Type B pancreatic cell (in vitro differentiated cells): ENCODE measurements around the gene TPD52L3. TPM values are rescaled to one million over a fixed set of nuclear protein-coding genes. Genes with fewer than 3 reads are reported as not detected.

Experiments
- DNase-seq: peaks from one replicate; pipeline ENCODE4 v3.0.0; 2021; ENCODE audit warnings: mixed read lengths; ENCODE audit not compliant: unreplicated experiment; ENCODE audit errors: extremely low spot score
- H3K27ac Mint-ChIP-seq: 2 replicates; pipeline ENCODE4 v1.8.0; 2021; ENCODE audit warnings: mild to moderate bottlenecking, mixed read lengths
- H3K27me3 Mint-ChIP-seq: 2 replicates; pipeline ENCODE4 v1.8.0; 2021; ENCODE audit warnings: mixed read lengths
- H3K36me3 Mint-ChIP-seq: 2 replicates; pipeline ENCODE4 v1.8.0; 2021; ENCODE audit warnings: mixed read lengths
- H3K4me1 Mint-ChIP-seq: one replicate; pipeline ENCODE4 v1.8.0; 2021; ENCODE audit warnings: mixed read lengths; ENCODE audit not compliant: unreplicated experiment
- H3K4me3 Mint-ChIP-seq: 2 replicates; pipeline ENCODE4 v1.8.0; 2021; ENCODE audit warnings: mild to moderate bottlenecking, mixed read lengths
- H3K9me3 Mint-ChIP-seq: 2 replicates; pipeline ENCODE4 v1.8.0; 2021; ENCODE audit warnings: mixed read lengths
- total RNA-seq: library from RNA; stranded (reverse); gene quantifications from 2 replicates; pipeline ENCODE4 v1.2.1, GENCODE V29; 2021; ENCODE audit warnings: low replicate concordance
- TF ChIP-seq, protein P1 (sequence below): fragments of 200-600 bp; sonication (generic); conservative IDR thresholded peaks from 2 replicates; pipeline ENCODE4 v1.5.0; 2021; ENCODE audit warnings: antibody characterized with exemption, mild to moderate bottlenecking

Gene TPD52L3
- total RNA-seq, 1 donor from 2014 or later = not detected

DNA sequence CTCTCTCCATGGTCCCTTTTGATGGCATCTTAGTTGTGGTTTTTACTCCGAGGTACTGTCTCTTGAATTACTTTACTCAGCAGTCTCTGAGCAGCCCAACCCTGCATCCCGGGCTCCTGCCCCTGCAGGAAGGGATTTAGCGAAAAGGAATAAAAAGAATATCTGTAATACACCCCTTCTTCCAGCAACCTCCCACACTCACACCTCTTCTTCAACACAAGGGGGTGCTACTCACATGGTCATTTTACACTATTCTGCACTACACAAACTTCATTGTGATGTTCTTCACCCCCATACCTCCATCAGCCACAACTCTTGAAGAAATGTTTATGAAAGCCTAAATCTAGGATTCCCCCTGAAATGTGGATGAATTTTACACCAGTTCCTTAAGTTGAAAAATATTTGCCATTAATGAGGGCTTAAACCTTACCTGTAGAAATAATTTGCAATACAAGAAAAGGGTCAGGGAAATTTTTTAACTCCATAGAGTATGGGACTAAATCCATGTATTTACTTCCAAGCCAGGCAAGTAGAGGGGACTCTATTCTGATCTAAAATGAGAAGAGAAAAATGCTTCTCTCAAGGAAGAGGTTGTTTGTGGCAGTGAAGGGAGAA, 26.0 kb downstream of the TPD52L3 start:
- Mint-ChIP-seq H3K4me3 (no peak overlapping the region), H3K36me3 (no peaks in the 10 kb centered on the region), H3K4me1 (peaks cover 4% of the 10 kb centered on the region), H3K27ac (peak overlapping the region; percentile 46), H3K27me3 (peaks cover 3% of the 10 kb centered on the region), H3K9me3 (no peaks in the 10 kb centered on the region)
- TF ChIP-seq, protein P1, sequence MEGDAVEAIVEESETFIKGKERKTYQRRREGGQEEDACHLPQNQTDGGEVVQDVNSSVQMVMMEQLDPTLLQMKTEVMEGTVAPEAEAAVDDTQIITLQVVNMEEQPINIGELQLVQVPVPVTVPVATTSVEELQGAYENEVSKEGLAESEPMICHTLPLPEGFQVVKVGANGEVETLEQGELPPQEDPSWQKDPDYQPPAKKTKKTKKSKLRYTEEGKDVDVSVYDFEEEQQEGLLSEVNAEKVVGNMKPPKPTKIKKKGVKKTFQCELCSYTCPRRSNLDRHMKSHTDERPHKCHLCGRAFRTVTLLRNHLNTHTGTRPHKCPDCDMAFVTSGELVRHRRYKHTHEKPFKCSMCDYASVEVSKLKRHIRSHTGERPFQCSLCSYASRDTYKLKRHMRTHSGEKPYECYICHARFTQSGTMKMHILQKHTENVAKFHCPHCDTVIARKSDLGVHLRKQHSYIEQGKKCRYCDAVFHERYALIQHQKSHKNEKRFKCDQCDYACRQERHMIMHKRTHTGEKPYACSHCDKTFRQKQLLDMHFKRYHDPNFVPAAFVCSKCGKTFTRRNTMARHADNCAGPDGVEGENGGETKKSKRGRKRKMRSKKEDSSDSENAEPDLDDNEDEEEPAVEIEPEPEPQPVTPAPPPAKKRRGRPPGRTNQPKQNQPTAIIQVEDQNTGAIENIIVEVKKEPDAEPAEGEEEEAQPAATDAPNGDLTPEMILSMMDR = peak; percentile 84
- no peak for DNase-seq

DNA sequence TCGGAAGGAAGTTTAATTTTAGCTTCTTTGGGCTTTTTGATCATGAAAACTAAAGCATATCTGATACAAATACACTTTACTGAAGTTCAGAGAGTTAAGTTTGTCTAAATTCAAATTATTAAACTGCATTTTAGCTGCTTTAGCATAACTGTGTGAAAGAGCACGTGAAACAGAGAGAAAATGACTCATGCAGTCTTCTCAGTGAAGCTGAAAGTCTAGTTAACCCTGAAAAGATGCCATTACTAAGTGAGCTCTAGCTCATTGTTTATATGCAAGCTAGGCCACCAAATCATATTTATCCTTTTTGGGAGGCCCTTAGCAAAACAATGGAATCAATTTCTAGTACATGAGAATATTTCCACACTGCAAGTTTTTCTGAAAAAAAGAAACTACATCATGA, 27.6 kb downstream of the TPD52L3 start:
- Mint-ChIP-seq H3K27me3 (peaks cover 3% of the 10 kb centered on the region), H3K4me1 (peaks cover 4% of the 10 kb centered on the region), H3K4me3 (no peak overlapping the region), H3K36me3 (no peaks in the 10 kb centered on the region), H3K9me3 (no peaks in the 10 kb centered on the region), H3K27ac (no peak overlapping the region)
- TF ChIP-seq, protein P1 = no peak
- DNase-seq = no peak

DNA sequence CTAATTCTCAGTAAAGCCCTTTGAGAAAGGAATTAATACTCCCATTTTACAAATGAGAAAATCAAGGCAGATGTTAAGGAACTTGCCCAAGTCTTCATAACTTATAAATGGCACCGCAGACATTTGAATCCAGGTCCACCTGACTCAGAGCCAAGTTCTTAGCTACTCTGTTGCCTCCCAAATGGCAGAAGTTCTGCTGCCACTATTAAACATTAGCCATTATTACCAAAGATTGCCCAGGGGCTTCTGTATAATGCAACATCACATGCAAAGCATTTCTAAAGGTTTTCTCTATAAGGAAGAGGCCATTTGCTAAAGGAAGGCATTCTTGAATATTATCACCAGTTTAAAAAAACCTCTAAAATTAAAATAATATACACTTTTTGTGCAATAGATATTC, 28.3 kb downstream of the TPD52L3 start:
- Mint-ChIP-seq H3K36me3 (no peaks in the 10 kb centered on the region), H3K4me1 (peaks cover 4% of the 10 kb centered on the region)

DNA sequence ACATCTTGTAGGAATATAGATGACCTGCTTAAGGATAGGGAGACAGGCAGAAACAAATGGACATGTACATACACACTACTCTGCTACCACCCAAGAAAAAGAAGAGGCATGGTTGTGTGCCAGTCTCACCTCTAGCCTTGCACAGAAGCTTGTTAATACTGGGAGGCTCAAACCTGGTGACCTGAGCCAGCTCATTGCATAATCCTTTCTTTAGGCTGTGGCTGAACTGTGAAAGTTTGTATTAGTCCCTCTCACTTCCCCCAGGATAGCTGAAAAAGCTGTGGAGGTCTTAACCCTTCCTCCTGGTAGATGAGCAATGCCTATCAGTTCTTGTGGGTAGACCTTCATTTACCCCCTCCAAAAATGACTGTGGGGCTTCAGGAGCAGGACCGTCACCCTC, 28.7 kb downstream of the TPD52L3 start:
- Mint-ChIP-seq H3K9me3 (no peaks in the 10 kb centered on the region), H3K4me1 (peaks cover 4% of the 10 kb centered on the region), H3K27ac (no peak overlapping the region), H3K36me3 (no peaks in the 10 kb centered on the region), H3K27me3 (peaks cover 3% of the 10 kb centered on the region), H3K4me3 (no peak overlapping the region)
- no peak for DNase-seq
- TF ChIP-seq, protein P1 = no peak

More for the DNA sequence above, 28.3 kb downstream of the TPD52L3 start:
- H3K27ac Mint-ChIP-seq = no peak overlapping the region
- H3K9me3 Mint-ChIP-seq = no peaks in the 10 kb centered on the region
- peaks cover 3% of the 10 kb centered on the region for H3K27me3 Mint-ChIP-seq
- H3K4me3 Mint-ChIP-seq = no peak overlapping the region
- DNase-seq = no peak
- TF ChIP-seq, protein P1 = no peak

DNA sequence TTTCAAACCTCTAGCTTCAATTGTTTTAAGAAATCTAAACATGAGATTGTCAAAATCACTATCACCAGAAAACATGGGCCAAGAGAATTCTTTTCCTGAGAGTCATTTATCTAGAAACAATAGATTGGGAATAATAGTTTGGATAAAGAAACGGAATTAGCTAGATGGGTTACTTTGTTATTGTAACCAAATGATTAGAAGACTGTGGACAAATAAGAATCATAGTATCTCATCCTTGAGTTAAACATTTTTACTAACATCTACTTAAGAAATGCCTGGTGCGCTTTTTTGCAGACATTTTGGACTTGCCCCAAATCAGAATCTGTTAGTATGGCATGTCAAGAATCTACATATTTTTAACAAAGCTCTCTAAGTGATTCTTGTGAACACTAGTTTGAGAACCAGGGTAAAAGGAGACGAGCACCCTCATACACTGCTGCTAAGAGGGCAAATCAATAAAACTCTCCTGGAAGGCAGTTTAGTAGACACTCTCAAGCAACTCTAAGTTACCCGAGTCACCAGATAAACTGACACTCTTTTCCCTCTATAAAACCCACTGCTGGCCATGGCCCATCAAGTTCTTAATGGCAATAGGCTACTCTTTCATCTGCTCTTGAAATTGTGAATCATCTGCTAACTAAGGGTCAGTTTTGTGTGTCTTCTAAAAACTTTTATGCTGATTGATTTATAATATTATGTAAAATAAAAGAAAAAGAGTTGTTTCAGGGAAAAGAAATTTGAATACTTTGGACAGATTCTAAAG, 39.1 kb downstream of the TPD52L3 start:
- H3K4me3 Mint-ChIP-seq = no peak overlapping the region
- no peaks in the 10 kb centered on the region for H3K9me3 Mint-ChIP-seq
- H3K36me3 Mint-ChIP-seq = no peaks in the 10 kb centered on the region
- H3K4me1 Mint-ChIP-seq = no peaks in the 10 kb centered on the region
- TF ChIP-seq, protein P1 = no peak
- no peak overlapping the region for H3K27ac Mint-ChIP-seq
- H3K27me3 Mint-ChIP-seq = no peaks in the 10 kb centered on the region
- DNase-seq = no peak
